Activated T-helper 17 cell treated with anti-CD3 and anti-CD28 coated beads, Interleukin-2, amount 50 U/mL, for 72 hours (primary cell): ENCODE measurements around the gene KRTAP5-7. TPM values are rescaled to one million over a fixed set of nuclear protein-coding genes. Genes with fewer than 3 reads are reported as not detected.
"Not testable (repeated sequence)": the region's sequence is repeated elsewhere in the genome, so short reads cannot be mapped to it uniquely, and the experiment has no call there.

Source experiments
- ATAC-seq: fragments of 150-1000 bp; cut with Tn5 transposase; replicated peaks from 2 replicates; pipeline ENCODE4 v1.10.0; 2021; ENCODE audit warnings: mild to moderate bottlenecking, moderate library complexity
- H3K27ac Mint-ChIP-seq: one replicate; pipeline ENCODE4 v1.8.0; 2022; ENCODE audit warnings: mixed read lengths
- H3K27me3 Mint-ChIP-seq: one replicate; pipeline ENCODE4 v1.8.0; 2022; ENCODE audit warnings: mixed read lengths
- H3K36me3 Mint-ChIP-seq: one replicate; pipeline ENCODE4 v1.8.0; 2022; ENCODE audit warnings: low read depth, mild to moderate bottlenecking, mixed read lengths
- H3K4me1 Mint-ChIP-seq: one replicate; pipeline ENCODE4 v1.8.0; 2022; ENCODE audit warnings: mixed read lengths
- H3K4me3 Mint-ChIP-seq: one replicate; pipeline ENCODE4 v1.8.0; 2022; ENCODE audit warnings: mild to moderate bottlenecking, mixed read lengths
- H3K9me3 Mint-ChIP-seq: one replicate; pipeline ENCODE4 v1.8.0; 2022; ENCODE audit warnings: mixed read lengths
- total RNA-seq, 2 donors: library from RNA; stranded (reverse); gene quantifications; one replicate each; pipeline ENCODE4 v1.2.3, GENCODE V29; 2022

KRTAP5-7 gene
- under 1 TPM in 1 of 2 donors, not detected in 1; 0.17 TPM for total RNA-seq

- peaks cover 13% of the 10 kb centered on the region for H3K27me3 Mint-ChIP-seq
- H3K4me3 Mint-ChIP-seq, ATAC-seq, H3K36me3 Mint-ChIP-seq, H3K27ac Mint-ChIP-seq, H3K9me3 Mint-ChIP-seq, H3K4me1 Mint-ChIP-seq: not testable (repeated sequence)
Observed at GRCh38 chr11:71526796-71527575, at the start of gene KRTAP5-7. Gene KRTAP5-7, plus strand, starts transcription at chr11:71527267. Its CDS starts 34 bp downstream, at chr11:71527301.

- Mint-ChIP-seq H3K9me3 (no peaks in the 10 kb centered on the region), H3K4me1 (no peaks in the 10 kb centered on the region), H3K27ac (no peak overlapping the region), H3K36me3 (peaks cover 86% of the 10 kb centered on the region), H3K27me3 (no peaks in the 10 kb centered on the region), H3K4me3 (no peak overlapping the region)
- ATAC-seq = no peak
Observed at GRCh38 chr11:71477641-71478527, 49.2 kb upstream of the KRTAP5-7 start.

- no peak overlapping the region for H3K27ac Mint-ChIP-seq
- no peak for ATAC-seq
Observed at GRCh38 chr11:71478528-71478840, 48.6 kb upstream of the KRTAP5-7 start.

DNA sequence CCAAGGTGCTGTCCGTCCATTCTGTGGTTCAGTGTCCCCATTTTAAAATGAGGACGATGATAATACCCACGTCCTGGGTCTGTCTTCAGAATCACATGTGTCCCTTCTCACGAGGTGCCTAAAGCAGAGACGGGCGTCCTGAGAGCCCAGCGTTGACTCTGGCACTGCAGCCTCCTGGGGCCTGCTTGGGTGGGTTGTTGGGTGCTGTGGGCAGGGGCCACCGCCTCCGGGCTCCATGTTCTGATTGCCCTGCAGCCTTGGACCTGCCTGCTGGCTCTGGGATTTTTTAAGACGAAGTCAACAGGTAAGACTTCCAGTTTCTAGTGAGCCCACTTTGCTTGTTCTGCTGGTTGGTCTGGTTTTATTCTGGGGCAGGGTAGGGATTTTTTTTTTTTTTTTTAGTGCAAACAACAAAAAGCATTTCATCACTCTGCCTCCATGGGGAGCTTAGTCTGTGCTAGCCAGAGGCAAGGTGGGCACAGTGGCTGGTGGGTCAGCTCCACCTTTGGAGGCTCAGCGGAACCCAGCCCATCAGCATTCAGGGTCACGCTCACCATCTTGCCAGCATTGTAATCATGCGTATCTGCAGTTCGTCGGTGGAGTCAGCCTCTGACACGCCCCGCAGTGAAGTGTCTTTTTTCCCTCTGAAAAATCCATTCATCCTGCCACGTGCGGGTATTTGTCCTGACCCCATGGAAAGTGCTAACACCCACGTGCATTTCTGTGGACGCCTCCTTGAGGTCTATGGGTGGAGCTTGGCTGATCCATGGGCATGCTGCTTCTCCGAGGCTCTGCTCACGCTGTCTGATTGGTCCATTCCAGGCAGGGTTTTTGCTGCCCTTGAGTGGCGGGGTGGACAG is 45.7 kb upstream of the KRTAP5-7 start:
- no peak for ATAC-seq
- Mint-ChIP-seq H3K4me3 (no peak overlapping the region), H3K4me1 (peaks cover 5% of the 10 kb centered on the region), H3K27me3 (no peaks in the 10 kb centered on the region), H3K9me3 (no peaks in the 10 kb centered on the region), H3K36me3 (peaks cover 92% of the 10 kb centered on the region), H3K27ac (no peak overlapping the region)

More at GRCh38 chr11:71478528-71478840, 48.6 kb upstream of the KRTAP5-7 start:
- no peaks in the 10 kb centered on the region for H3K9me3 Mint-ChIP-seq
- no peak overlapping the region for H3K4me3 Mint-ChIP-seq
- no peaks in the 10 kb centered on the region for H3K4me1 Mint-ChIP-seq
- peaks cover 89% of the 10 kb centered on the region for H3K36me3 Mint-ChIP-seq
- no peaks in the 10 kb centered on the region for H3K27me3 Mint-ChIP-seq

- Mint-ChIP-seq H3K36me3 (peaks cover 92% of the 10 kb centered on the region), H3K9me3 (no peaks in the 10 kb centered on the region), H3K27ac (no peak overlapping the region), H3K4me3 (no peak overlapping the region), H3K4me1 (peaks cover 9% of the 10 kb centered on the region), H3K27me3 (no peaks in the 10 kb centered on the region)
- no peak for ATAC-seq
Observed at GRCh38 chr11:71482216-71482615, 44.9 kb upstream of the KRTAP5-7 start.

- peaks cover 92% of the 10 kb centered on the region for H3K36me3 Mint-ChIP-seq
- H3K4me3 Mint-ChIP-seq = no peak overlapping the region
- no peak for ATAC-seq
- H3K27me3 Mint-ChIP-seq = no peaks in the 10 kb centered on the region
- peaks cover 11% of the 10 kb centered on the region for H3K4me1 Mint-ChIP-seq
- no peaks in the 10 kb centered on the region for H3K9me3 Mint-ChIP-seq
- no peak overlapping the region for H3K27ac Mint-ChIP-seq
Observed at GRCh38 chr11:71482746-71483364, 44.2 kb upstream of the KRTAP5-7 start.

DNA sequence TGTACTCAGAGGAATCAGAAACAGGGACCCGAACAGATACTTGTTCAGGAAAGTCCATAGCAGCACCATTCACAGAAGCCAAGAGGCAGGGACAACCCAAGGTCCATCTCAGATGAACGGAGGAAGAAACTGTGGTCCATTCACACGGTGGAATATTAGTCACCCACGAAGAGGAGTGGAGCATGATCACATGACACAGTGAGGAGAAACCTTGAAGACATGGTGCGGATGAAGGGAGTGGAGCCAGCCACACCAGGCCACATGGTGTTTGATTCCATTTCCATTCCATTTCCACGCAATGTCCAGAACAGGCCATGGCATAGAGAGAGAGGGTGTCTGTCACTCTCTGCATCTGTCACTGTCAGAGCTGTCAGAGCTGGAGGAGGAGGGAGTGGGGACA is 43.4 kb upstream of the KRTAP5-7 start:
- no peak for ATAC-seq
- Mint-ChIP-seq H3K27me3 (no peaks in the 10 kb centered on the region), H3K27ac (no peak overlapping the region), H3K9me3 (no peaks in the 10 kb centered on the region), H3K4me3 (no peak overlapping the region), H3K36me3 (peaks cover 93% of the 10 kb centered on the region), H3K4me1 (peaks cover 20% of the 10 kb centered on the region)

DNA sequence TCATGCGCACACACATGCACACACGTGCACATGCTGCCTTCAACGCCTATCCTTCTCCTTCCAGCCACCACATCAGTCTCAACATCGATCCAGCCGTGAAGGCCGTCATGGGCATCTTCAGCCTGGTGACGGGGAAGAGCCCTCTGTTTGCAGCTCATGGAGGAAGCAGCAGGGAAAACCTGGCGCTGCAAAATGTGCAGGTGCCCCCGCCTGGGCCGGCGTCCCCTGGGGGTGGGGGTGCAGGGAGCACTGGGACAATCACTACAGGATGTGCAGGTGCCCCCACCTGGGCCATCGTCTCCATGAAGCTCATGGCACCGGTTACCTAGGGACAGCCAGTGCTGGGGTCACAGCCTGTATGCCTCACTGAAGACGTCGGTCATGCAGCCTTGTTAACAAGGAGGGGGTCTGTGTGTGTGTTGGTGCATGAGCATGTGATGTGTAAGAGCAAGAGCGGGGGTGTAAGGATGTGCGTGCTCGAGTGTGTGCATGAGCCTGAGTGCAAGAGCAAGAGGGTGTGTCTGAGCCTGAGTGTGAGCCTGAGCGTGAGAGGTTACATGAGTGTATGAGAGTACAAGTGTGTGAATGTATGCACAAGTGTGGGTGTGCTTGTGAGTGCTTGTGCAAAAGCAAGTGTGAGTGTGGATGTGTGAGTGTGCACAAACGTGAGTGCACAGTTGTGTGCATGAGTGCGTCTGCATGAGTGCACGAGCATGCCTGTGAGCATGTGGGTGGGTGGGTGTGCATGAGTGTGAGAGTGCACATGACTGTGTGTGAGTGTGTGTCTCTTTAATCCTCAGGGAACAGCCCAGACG is 42.6 kb upstream of the KRTAP5-7 start:
- Mint-ChIP-seq H3K4me3 (no peak overlapping the region), H3K36me3 (peaks cover 94% of the 10 kb centered on the region)
- no peak for ATAC-seq

GRCh38 chr11:71485063-71485399 is 42.0 kb upstream of the KRTAP5-7 start:
- H3K9me3 Mint-ChIP-seq = no peaks in the 10 kb centered on the region
- peaks cover 94% of the 10 kb centered on the region for H3K36me3 Mint-ChIP-seq

More for the DNA sequence above, 42.6 kb upstream of the KRTAP5-7 start:
- Mint-ChIP-seq H3K27ac (no peak overlapping the region), H3K4me1 (peaks cover 27% of the 10 kb centered on the region), H3K27me3 (no peaks in the 10 kb centered on the region), H3K9me3 (no peaks in the 10 kb centered on the region)

GRCh38 chr11:71485466-71485865 is 41.6 kb upstream of the KRTAP5-7 start:
- Mint-ChIP-seq H3K27me3 (no peaks in the 10 kb centered on the region), H3K4me1 (peaks cover 29% of the 10 kb centered on the region), H3K36me3 (peaks cover 94% of the 10 kb centered on the region), H3K27ac (no peak overlapping the region), H3K9me3 (no peaks in the 10 kb centered on the region), H3K4me3 (no peak overlapping the region)
- no peak for ATAC-seq

More at GRCh38 chr11:71485063-71485399, 42.0 kb upstream of the KRTAP5-7 start:
- Mint-ChIP-seq H3K27ac (no peak overlapping the region), H3K27me3 (no peaks in the 10 kb centered on the region), H3K4me3 (no peak overlapping the region), H3K4me1 (peaks cover 29% of the 10 kb centered on the region)
- no peak for ATAC-seq

DNA sequence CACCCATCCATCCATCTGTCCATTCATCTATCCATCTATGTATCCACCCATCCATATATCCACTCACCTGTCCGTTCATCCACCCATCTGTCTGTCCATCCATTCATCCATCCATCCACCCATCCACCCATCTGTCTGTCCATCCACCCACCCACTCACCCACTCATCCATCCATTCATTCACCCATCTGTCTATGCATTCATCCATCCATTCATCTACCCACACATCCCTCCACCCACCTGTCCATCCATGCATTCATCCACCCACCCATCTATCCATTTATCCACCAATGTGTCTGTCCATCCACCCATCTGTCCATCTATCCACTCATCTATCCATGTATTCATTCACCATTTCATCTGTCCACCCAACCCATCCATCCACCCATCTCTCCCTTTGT is 40.7 kb upstream of the KRTAP5-7 start:
- Mint-ChIP-seq H3K9me3 (no peaks in the 10 kb centered on the region), H3K36me3 (peaks cover 94% of the 10 kb centered on the region), H3K27ac (peak overlapping the region; percentile 3), H3K4me1 (peaks cover 29% of the 10 kb centered on the region), H3K4me3 (no peak overlapping the region), H3K27me3 (no peaks in the 10 kb centered on the region)
- ATAC-seq = no peak

DNA sequence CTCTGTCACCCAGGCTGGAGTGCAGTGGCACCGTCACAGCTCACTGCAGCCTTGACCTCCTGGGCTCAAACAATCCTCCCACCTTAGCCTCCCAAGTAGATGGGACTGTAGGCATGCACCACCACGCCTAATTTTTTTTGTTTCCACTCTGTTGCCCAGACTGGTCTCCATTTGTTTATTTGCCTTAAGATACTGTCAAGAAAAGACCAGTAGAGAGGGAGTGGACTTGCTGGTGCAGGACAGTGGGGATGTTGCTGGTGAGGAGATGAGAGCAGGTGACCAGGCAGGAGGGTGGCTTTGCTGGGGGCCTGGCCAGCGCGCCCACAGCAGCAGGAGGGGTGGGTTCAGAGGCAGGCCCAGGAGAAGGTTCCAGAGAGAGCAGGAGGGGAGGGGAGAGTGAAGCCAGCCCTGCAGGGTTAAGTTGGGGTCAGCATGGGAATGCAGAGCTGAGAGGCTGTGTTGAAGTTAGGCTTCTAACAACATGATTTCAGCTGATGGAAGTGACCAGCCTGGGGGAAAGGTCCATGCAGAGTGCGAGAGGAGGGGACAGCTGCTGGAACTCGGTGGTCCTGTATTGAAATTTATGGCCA is 38.3 kb upstream of the KRTAP5-7 start:
- H3K27ac Mint-ChIP-seq = peak overlapping the region; percentile 90
- ATAC-seq = peak; percentile 5
- H3K4me1 Mint-ChIP-seq = peaks cover 29% of the 10 kb centered on the region
- peak overlapping the region; percentile 54 for H3K4me3 Mint-ChIP-seq
- no peaks in the 10 kb centered on the region for H3K9me3 Mint-ChIP-seq
- H3K27me3 Mint-ChIP-seq = no peaks in the 10 kb centered on the region
- H3K36me3 Mint-ChIP-seq = peaks cover 98% of the 10 kb centered on the region
